CD8-positive, alpha-beta memory T cell (primary cell): ENCODE measurements around the gene SPTB. TPM values are rescaled to one million over a fixed set of nuclear protein-coding genes. Genes with fewer than 3 reads are reported as not detected.

Source experiments
- CTCF ChIA-PET: fragments of 350-600 bp; sonication (Branson Sonifier 250); formaldehyde crosslinking; loops from one replicate; lab custom pipeline; 2021; ENCODE audit warnings: antibody characterized with exemption; lab: Charles Lee
- POLR2A ChIA-PET: fragments of 350-600 bp; sonication (Branson Sonifier 250); formaldehyde crosslinking; loops from one replicate; lab custom pipeline; 2021; ENCODE audit warnings: antibody characterized with exemption; lab: Charles Lee
- DNase-seq, 5 donors: peaks; one replicate each; pipeline versions ENCODE4 v3.0.0 to v3.0.0-alpha.2; 2020 to 2022; ENCODE audit warnings: mixed read lengths in 1 of 5
- H3K27ac ChIP-seq: one replicate; pipeline ENCODE4 v1.7.0; 2013; ENCODE audit warnings: low read depth, mild to moderate bottlenecking, low read length, moderate library complexity
- H3K27me3 ChIP-seq: 2 replicates; pipeline ENCODE4 v1.7.0; 2013; ENCODE audit warnings: low read length, mild to moderate bottlenecking; ENCODE audit not compliant: insufficient read depth, poor library complexity, severe bottlenecking
- H3K36me3 ChIP-seq: 2 replicates; pipeline ENCODE4 v1.7.0; 2013; ENCODE audit warnings: mild to moderate bottlenecking, low read length, moderate library complexity; ENCODE audit not compliant: insufficient read depth
- H3K4me1 ChIP-seq: 2 replicates; pipeline ENCODE4 v1.7.0; 2013; ENCODE audit warnings: mild to moderate bottlenecking, low read length, moderate library complexity; ENCODE audit not compliant: insufficient read depth
- H3K4me3 ChIP-seq: 2 replicates; pipeline ENCODE4 v1.7.0; 2013; ENCODE audit warnings: mild to moderate bottlenecking, low read length
- H3K9me3 ChIP-seq: 2 replicates; pipeline ENCODE4 v1.7.0; 2013; ENCODE audit warnings: mild to moderate bottlenecking, low read length
- H3K27ac Mint-ChIP-seq, 8 donors: one replicate each; pipeline ENCODE4 v1.8.0; 2020 to 2021; ENCODE audit warnings: mixed read lengths in 8 of 8, mild to moderate bottlenecking in 6 of 8, inconsistent platforms in 3 of 8, moderate library complexity in 3 of 8
- H3K27me3 Mint-ChIP-seq, 2 donors: one replicate each; pipeline ENCODE4 v1.8.0; 2020 to 2021; ENCODE audit warnings: mixed read lengths in 2 of 2, mild to moderate bottlenecking in 1 of 2, moderate library complexity in 1 of 2
- H3K36me3 Mint-ChIP-seq, 3 donors: one replicate each; pipeline ENCODE4 v1.8.0; 2020 to 2021; ENCODE audit warnings: mixed read lengths in 3 of 3, inconsistent platforms in 1 of 3, mild to moderate bottlenecking in 1 of 3
- H3K4me1 Mint-ChIP-seq, 3 donors: one replicate each; pipeline ENCODE4 v1.8.0; 2020 to 2021; ENCODE audit warnings: mixed read lengths in 3 of 3, inconsistent platforms in 1 of 3, mild to moderate bottlenecking in 1 of 3
- H3K4me3 Mint-ChIP-seq, 7 donors: one replicate each; pipeline ENCODE4 v1.8.0; 2020 to 2021; ENCODE audit warnings: mixed read lengths in 7 of 7, mild to moderate bottlenecking in 6 of 7, moderate library complexity in 4 of 7, inconsistent platforms in 2 of 7
- H3K9me3 Mint-ChIP-seq, 5 donors: one replicate each; pipeline ENCODE4 v1.8.0; 2020 to 2022; ENCODE audit warnings: mixed read lengths in 5 of 5, mild to moderate bottlenecking in 3 of 5, moderate library complexity in 2 of 5, inconsistent platforms in 1 of 5
- polyA plus RNA-seq: library from polyadenylated mRNA; unstranded; fragments of 300-500 nt; fragmentation: Illumina TruSeq; gene quantifications from one replicate; pipeline ENCODE4 v1.2.3, GENCODE V29; 2021
- total RNA-seq, 2 experiments: library from RNA; stranded (reverse); gene quantifications; one replicate each; pipeline ENCODE4 v1.2.3, GENCODE V29; 2021

SPTB gene
- total and polyA plus RNA-seq, 3 experiments from 2014 or later: 0.09 to 0.18 (median 0.15) TPM

DNA sequence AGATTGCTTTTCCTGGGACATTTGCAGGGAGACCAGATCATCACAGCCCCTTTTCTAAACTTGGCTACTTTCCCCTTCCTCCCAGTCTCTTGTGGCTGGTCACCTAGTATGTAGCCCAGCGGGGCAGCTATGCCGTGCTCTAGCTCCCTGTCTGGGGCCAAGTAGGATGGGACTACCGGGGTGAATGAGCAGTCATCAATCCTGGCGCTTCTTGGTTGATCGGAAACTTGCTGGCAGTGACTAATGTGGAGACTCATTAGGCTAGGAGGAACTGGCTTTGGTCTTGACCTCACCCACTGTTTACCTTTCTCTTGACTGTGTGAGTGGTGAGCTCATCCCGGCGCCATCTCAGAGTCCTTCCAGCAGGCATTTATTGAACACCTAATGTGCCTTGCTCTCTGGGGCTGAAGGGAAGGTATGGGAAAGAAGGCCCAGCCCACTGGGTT lies 159.6 kb downstream of the SPTB start:
- Mint-ChIP-seq H3K36me3 (peaks cover 0 to 3% (median 0%) of the 10 kb centered on the region in 3 donors), H3K4me3 (peak overlapping the region in 5 of 7 donors; percentile 10 to 55 (median 38)), H3K9me3 (no peaks in the 10 kb centered on the region), H3K4me1 (peaks cover 90 to 99% (median 90%) of the 10 kb centered on the region in 3 donors), H3K27ac (peak overlapping the region; percentile 63 to 99 (median 92)), H3K27me3 (no peaks in the 10 kb centered on the region)
- DNase-seq: no peak
- POLR2A ChIA-PET: no interaction called here
- CTCF ChIA-PET: interaction anchor here (1.3 to 1.8 kb wide), 2 partner anchors 45 to 53 kb away, joined by 3 to 5 read pairs; no protein-coding TSS in a partner anchor
- H3K9me3 ChIP-seq: no peaks in the 10 kb centered on the region
- H3K27me3 ChIP-seq: no peaks in the 10 kb centered on the region
- H3K4me3 ChIP-seq: no peak overlapping the region
- peaks cover 56% of the 10 kb centered on the region for H3K4me1 ChIP-seq
- H3K36me3 ChIP-seq: no peaks in the 10 kb centered on the region
- no peak overlapping the region for H3K27ac ChIP-seq

DNA sequence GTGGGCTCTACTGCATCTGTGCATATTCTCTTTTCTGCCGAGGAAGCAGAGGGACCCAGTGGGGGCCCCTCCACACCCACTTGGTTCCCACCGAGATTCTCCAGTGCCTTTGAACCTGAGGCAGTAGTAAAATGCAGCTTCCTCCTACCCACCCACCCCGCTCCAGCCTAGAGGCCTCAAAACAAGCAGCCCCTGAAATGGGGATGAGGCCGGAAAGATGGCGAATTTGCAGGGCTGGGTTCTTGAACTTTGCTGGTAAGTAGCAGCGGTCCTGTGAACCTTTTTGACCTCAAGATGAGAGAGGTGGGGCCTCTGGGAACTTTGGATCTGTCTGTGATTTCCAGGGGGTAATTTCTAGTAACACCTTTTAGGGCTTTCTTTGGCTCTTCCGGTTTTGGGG lies 160.1 kb downstream of the SPTB start:
- no peaks in the 10 kb centered on the region for H3K9me3 ChIP-seq
- ChIA-PET POLR2A (no interaction called here), CTCF (no interaction called here)
- Mint-ChIP-seq H3K9me3 (peaks cover 0 to 1% (median 0%) of the 10 kb centered on the region in 5 donors), H3K36me3 (peaks cover 0 to 3% (median 0%) of the 10 kb centered on the region in 3 donors), H3K4me3 (peak overlapping the region in 4 of 7 donors; percentile 2 to 55 (median 40)), H3K27ac (peak overlapping the region; percentile 63 to 99 (median 92)), H3K4me1 (peaks cover 85 to 99% (median 90%) of the 10 kb centered on the region in 3 donors), H3K27me3 (no peaks in the 10 kb centered on the region)
- no peak overlapping the region for H3K4me3 ChIP-seq
- no peaks in the 10 kb centered on the region for H3K36me3 ChIP-seq
- H3K27me3 ChIP-seq: no peaks in the 10 kb centered on the region
- peaks cover 51% of the 10 kb centered on the region for H3K4me1 ChIP-seq
- DNase-seq: no peak
- no peak overlapping the region for H3K27ac ChIP-seq

- Histone ChIP-seq H3K9me3 (peaks cover 5% of the 10 kb centered on the region), H3K36me3 (no peaks in the 10 kb centered on the region), H3K4me3 (no peak overlapping the region), H3K4me1 (peaks cover 42% of the 10 kb centered on the region), H3K27me3 (no peaks in the 10 kb centered on the region), H3K27ac (no peak overlapping the region)
- ChIA-PET POLR2A (no interaction called here), CTCF (no interaction called here)
- Mint-ChIP-seq H3K27ac (peak overlapping the region in 7 of 8 donors; percentile 49 to 96 (median 80)), H3K27me3 (no peaks in the 10 kb centered on the region), H3K4me3 (peak overlapping the region in 5 of 7 donors; percentile 20 to 69 (median 35)), H3K9me3 (peaks cover 2 to 8% (median 3%) of the 10 kb centered on the region in 5 donors), H3K36me3 (peaks cover 0 to 7% (median 5%) of the 10 kb centered on the region in 3 donors), H3K4me1 (peaks cover 83 to 99% (median 90%) of the 10 kb centered on the region in 3 donors)
- no peak for DNase-seq
Observed at GRCh38 chr14:64718762-64719161, 160.9 kb downstream of the SPTB start.

DNA sequence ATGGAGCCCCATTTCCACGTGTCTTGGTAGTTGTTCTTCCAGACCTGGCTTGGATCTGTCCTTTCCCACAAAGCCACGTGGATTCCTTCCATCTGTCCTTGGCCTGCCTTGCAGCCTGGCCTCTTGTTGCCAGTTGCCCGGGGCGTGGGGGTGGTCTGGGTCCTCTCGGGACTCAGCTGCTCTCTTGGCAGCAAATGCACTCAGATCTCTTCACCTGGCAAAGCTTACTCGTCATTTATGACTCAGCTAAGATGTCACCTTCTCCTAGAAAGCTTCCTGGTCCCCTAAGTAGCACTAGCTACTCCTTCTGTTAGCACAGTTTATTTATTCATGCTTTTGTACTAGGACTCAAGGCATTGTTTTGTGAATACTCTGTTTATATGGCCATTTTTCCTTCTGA lies 161.8 kb downstream of the SPTB start:
- CTCF ChIA-PET: interaction anchor here (1.4 to 1.6 kb wide), 2 partner anchors 9 to 15 kb away, joined by 3 to 5 read pairs; no protein-coding TSS in a partner anchor
- Mint-ChIP-seq H3K4me3 (peak overlapping the region in 5 of 7 donors; percentile 0 to 69 (median 35)), H3K9me3 (peaks cover 8 to 13% (median 11%) of the 10 kb centered on the region in 5 donors), H3K27ac (peak overlapping the region; percentile 40 to 96 (median 83)), H3K27me3 (no peaks in the 10 kb centered on the region), H3K4me1 (peaks cover 75 to 97% (median 90%) of the 10 kb centered on the region in 3 donors), H3K36me3 (peaks cover 0 to 16% (median 7%) of the 10 kb centered on the region in 3 donors)
- peaks cover 5% of the 10 kb centered on the region for H3K9me3 ChIP-seq
- H3K27ac ChIP-seq: no peak overlapping the region
- peaks cover 38% of the 10 kb centered on the region for H3K4me1 ChIP-seq
- no peaks in the 10 kb centered on the region for H3K36me3 ChIP-seq
- DNase-seq: no peak
- H3K27me3 ChIP-seq: no peaks in the 10 kb centered on the region
- H3K4me3 ChIP-seq: no peak overlapping the region
- POLR2A ChIA-PET: interaction anchor here (1.7 kb wide), 1 partner anchor 10 kb away, joined by 5 read pairs; no protein-coding TSS in a partner anchor

GRCh38 chr14:64715628-64716412 lies 163.9 kb downstream of the SPTB start:
- ChIA-PET POLR2A (no interaction called here), CTCF (no interaction called here)
- Mint-ChIP-seq H3K9me3 (peaks cover 8 to 18% (median 11%) of the 10 kb centered on the region in 5 donors), H3K36me3 (peaks cover 0 to 16% (median 10%) of the 10 kb centered on the region in 3 donors), H3K4me1 (peaks cover 63 to 96% (median 84%) of the 10 kb centered on the region in 3 donors), H3K27ac (peak overlapping the region in 7 of 8 donors; percentile 38 to 96 (median 85)), H3K27me3 (peaks cover 0 to 4% of the 10 kb centered on the region in 2 donors), H3K4me3 (peak overlapping the region in 5 of 7 donors; percentile 9 to 61 (median 24))
- no peak for DNase-seq
- no peak overlapping the region for H3K4me3 ChIP-seq
- H3K27me3 ChIP-seq: no peaks in the 10 kb centered on the region
- no peaks in the 10 kb centered on the region for H3K36me3 ChIP-seq
- peaks cover 18% of the 10 kb centered on the region for H3K4me1 ChIP-seq
- H3K9me3 ChIP-seq: peaks cover 5% of the 10 kb centered on the region
- no peak overlapping the region for H3K27ac ChIP-seq

- H3K27ac Mint-ChIP-seq: peak overlapping the region in 7 of 8 donors; percentile 11 to 93 (median 82)
- peaks cover 0 to 4% of the 10 kb centered on the region in 2 donors for H3K27me3 Mint-ChIP-seq
- Histone ChIP-seq H3K9me3 (peaks cover 5% of the 10 kb centered on the region), H3K4me3 (no peak overlapping the region), H3K36me3 (no peaks in the 10 kb centered on the region), H3K27me3 (no peaks in the 10 kb centered on the region), H3K27ac (no peak overlapping the region), H3K4me1 (peaks cover 11% of the 10 kb centered on the region)
- peaks cover 8 to 18% (median 11%) of the 10 kb centered on the region in 5 donors for H3K9me3 Mint-ChIP-seq
- ChIA-PET POLR2A (no interaction called here), CTCF (no interaction called here)
- DNase-seq: no peak
- H3K4me1 Mint-ChIP-seq: peaks cover 60 to 96% (median 84%) of the 10 kb centered on the region in 3 donors
- H3K4me3 Mint-ChIP-seq: peak overlapping the region in 2 of 7 donors; percentile 37 to 71
- H3K36me3 Mint-ChIP-seq: peaks cover 0 to 16% (median 10%) of the 10 kb centered on the region in 3 donors
Observed at GRCh38 chr14:64715146-64715627, 164.5 kb downstream of the SPTB start.

- peak overlapping the region in 6 of 7 donors; percentile 23 to 71 (median 50) for H3K4me3 Mint-ChIP-seq
- Histone ChIP-seq H3K36me3 (no peaks in the 10 kb centered on the region), H3K27me3 (no peaks in the 10 kb centered on the region), H3K4me1 (peaks cover 14% of the 10 kb centered on the region), H3K9me3 (peaks cover 5% of the 10 kb centered on the region), H3K27ac (no peak overlapping the region), H3K4me3 (no peak overlapping the region)
- CTCF ChIA-PET: no interaction called here
- DNase-seq: no peak
- H3K4me1 Mint-ChIP-seq: peaks cover 60 to 96% (median 84%) of the 10 kb centered on the region in 3 donors
- peaks cover 0 to 16% (median 7%) of the 10 kb centered on the region in 3 donors for H3K36me3 Mint-ChIP-seq
- peaks cover 0 to 4% of the 10 kb centered on the region in 2 donors for H3K27me3 Mint-ChIP-seq
- POLR2A ChIA-PET: no interaction called here
- H3K27ac Mint-ChIP-seq: peak overlapping the region in 7 of 8 donors; percentile 57 to 95 (median 87)
- peaks cover 8 to 18% (median 11%) of the 10 kb centered on the region in 5 donors for H3K9me3 Mint-ChIP-seq
Observed at GRCh38 chr14:64714432-64715025, 165.2 kb downstream of the SPTB start.
